ENCODE results near the gene WNT8B.

GRCh38 chr10:100485366-100485765 is 22.6 kb downstream of the WNT8B start:
- no peak for TF ChIP-seq POLR2A (IDR thresholded peaks at IDR 0.05)
- TF ChIP-seq CTCF (IDR thresholded peaks at IDR 0.05), result no peak

Measured in esophagus squamous epithelium (tissue), 4 donors.